Fibroblast of the aortic adventitia (primary cell): Measurements from ENCODE around the gene HSPA1B. TPM values are rescaled to one million over a fixed set of nuclear protein-coding genes. Genes with fewer than 3 reads are reported as not detected.
"Not testable (repeated sequence)": the region's sequence is repeated elsewhere in the genome, so short reads cannot be mapped to it uniquely, and the experiment has no call there.

ENCODE experiments used
- DNase-seq: peaks from one replicate; pipeline ENCODE4 v3.0.0-alpha.2; 2010; ENCODE audit warnings: low read depth
- H3K4me3 ChIP-seq: 2 replicates; pipeline ENCODE4 v1.5.1; 2011; ENCODE audit warnings: low read depth, mild to moderate bottlenecking, control low read depth, low read length, moderate library complexity
- total RNA-seq: library from RNA; depleted of rRNA; stranded (reverse); fragments of >200 nt; gene quantifications from 2 replicates; pipeline ENCODE4 v1.2.3, GENCODE V29; 2012; ENCODE audit warnings: low replicate concordance
- TF ChIP-seq, protein P1 (sequence below): IDR thresholded peaks from 2 replicates; pipeline ENCODE4 v1.5.1; 2011; ENCODE audit warnings: mild to moderate bottlenecking, low read length, control low read depth, inconsistent platforms; ENCODE audit not compliant: insufficient read depth

Gene HSPA1B
- total RNA-seq, 1 donor: 112 TPM

DNA sequence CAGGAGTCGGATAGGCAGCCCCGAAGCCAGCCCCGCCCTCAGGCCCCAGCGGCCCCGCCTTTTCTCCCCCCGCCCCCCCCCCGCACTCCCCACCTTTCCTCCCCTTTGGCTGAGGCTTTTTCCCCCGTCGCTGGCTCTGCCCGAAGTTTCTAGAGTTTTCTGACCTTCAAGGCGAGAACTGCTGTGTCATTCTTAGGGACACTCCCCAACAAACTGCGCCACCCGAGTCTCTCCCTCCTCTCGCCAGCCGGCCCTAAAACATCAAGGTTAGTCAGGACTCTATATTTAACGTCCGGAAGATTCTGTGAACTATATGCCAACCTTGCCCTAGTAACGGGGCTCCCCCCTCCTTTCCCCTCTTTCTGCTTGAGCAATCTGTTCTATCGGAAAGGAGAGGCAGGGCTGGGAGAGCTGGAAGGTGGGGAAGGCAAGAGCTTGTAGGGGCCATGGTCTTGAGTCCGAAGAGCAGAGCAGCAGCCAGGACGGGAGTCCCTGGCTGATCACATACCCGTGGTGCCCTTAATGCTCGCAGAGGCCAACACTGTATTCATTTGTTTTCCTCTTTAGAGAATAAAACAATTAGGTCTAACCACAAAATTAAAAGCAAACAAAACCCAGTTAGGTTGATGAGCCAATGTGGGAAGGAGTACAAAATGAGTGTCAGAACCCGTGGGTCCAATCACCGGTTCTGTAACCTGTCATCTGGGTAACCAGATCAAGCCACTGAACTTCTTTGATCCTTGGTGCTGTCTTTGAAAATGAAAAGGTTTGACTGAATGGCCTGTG is 5.3 kb upstream of the HSPA1B start:
- TF ChIP-seq, protein P1, sequence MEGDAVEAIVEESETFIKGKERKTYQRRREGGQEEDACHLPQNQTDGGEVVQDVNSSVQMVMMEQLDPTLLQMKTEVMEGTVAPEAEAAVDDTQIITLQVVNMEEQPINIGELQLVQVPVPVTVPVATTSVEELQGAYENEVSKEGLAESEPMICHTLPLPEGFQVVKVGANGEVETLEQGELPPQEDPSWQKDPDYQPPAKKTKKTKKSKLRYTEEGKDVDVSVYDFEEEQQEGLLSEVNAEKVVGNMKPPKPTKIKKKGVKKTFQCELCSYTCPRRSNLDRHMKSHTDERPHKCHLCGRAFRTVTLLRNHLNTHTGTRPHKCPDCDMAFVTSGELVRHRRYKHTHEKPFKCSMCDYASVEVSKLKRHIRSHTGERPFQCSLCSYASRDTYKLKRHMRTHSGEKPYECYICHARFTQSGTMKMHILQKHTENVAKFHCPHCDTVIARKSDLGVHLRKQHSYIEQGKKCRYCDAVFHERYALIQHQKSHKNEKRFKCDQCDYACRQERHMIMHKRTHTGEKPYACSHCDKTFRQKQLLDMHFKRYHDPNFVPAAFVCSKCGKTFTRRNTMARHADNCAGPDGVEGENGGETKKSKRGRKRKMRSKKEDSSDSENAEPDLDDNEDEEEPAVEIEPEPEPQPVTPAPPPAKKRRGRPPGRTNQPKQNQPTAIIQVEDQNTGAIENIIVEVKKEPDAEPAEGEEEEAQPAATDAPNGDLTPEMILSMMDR: no peak
- DNase-seq: peak; percentile 93
- H3K4me3 ChIP-seq: peak overlapping the region; percentile 68

DNA sequence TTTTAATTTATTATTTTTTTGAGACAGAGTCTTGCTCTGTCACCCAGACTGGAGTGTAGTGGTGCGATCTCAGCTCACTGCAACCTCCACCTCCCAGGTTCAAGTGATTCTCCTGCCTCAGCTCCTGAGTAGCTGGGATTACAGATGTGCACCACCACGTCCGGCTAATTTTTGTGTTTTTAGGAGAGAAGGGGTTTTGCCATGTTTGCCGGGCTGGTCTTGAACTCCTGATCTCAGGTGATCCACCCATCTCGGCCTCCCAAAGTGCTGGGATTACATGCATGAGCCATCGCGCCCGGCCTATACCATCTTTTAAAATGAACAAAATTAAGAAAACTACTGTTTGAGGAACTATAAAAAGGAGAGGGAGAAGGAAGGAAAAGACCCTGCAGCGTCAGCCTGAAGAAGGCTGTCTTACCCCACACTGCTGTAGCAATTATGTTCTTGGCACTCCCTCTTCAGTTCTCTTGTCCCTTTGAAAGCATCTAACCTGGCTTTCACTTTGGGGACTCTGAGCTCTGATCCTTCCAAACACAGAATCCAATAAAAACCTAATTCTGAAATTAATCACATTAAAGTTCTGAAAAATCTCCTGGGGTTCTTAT is 3.8 kb upstream of the HSPA1B start:
- not testable (repeated sequence) for DNase-seq, H3K4me3 ChIP-seq

DNA sequence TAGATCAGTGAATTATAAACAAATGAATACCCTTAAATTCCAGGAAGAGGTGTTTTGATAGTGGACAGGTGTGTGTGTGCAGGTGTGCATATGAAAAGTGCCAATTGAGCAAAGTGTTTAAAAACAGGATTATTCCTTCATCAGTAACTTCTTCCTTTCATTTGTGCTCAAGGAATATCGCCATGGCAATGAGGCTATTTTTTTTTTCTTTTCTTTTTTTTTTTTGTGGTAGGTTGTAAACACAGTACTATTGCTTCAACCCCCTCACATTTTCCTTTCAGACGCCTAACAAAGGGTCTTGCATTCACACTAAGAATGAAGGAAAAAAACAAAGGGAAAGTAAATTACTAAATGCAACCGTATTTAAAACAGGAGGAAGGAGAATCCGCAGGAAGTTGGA is 2.0 kb upstream of the HSPA1B start:
- TF ChIP-seq, protein P1: no peak
- DNase-seq: no peak
- H3K4me3 ChIP-seq: no peak overlapping the region

DNA sequence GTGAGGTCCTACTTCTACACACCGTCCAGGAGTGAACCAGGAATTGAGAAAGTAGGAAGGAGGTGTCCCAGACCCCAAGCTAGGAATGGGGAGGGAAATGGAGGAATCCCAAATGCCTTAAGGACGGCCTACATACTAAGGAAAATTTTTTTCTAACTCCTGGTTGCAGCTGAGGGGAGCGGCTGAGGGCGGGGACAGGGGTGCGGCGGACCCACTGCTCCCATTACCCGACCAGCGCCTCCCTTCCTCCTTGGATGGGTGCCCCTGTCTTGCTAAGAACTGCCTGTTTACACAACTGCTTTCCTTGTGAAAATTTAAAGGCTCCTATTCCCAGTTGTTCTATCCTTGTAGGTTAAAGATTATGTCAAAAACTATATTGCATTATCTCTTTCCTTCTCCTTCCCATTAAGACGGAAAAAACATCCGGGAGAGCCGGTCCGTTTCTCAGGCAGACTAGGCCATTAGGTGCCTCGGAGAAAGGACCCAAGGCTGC is 699 bp upstream of the HSPA1B start:
- DNase-seq: peak; percentile 96
- TF ChIP-seq, protein P1: no peak
- peak overlapping the region; percentile 69 for H3K4me3 ChIP-seq

DNA sequence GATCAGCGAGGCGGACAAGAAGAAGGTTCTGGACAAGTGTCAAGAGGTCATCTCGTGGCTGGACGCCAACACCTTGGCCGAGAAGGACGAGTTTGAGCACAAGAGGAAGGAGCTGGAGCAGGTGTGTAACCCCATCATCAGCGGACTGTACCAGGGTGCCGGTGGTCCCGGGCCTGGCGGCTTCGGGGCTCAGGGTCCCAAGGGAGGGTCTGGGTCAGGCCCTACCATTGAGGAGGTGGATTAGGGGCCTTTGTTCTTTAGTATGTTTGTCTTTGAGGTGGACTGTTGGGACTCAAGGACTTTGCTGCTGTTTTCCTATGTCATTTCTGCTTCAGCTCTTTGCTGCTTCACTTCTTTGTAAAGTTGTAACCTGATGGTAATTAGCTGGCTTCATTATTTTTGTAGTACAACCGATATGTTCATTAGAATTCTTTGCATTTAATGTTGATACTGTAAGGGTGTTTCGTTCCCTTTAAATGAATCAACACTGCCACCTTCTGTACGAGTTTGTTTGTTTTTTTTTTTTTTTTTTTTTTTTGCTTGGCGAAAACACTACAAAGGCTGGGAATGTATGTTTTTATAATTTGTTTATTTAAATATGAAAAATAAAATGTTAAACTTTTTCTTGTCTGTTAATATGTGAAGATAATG is 2.2 kb downstream of the HSPA1B start:
- peak; percentile 75 for DNase-seq
- peak overlapping the region; percentile 85 for H3K4me3 ChIP-seq
- TF ChIP-seq, protein P1: peak; percentile 31

DNA sequence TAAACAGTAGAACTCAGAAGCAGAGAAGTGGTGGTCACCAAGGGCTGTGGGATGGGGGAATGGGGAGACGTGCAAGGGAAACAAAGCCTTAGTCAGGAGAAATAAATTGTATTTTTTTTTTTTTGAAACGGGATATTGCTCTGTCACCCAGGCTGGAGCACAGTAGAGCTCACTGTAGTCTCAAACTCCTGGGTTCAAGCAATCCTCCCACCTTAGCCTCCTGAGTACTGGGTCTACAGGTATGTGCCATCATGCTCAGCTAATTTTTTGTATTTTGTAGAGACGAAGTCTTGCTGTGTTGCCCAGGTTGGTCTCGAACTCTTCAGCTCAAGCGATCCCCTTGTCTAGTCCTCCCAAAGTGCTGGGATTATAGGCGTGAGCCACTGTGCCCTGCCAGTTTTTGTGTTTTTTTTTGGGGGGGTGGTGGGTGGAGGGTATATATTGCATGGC is 3.4 kb downstream of the HSPA1B start:
- peak overlapping the region; percentile 85 for H3K4me3 ChIP-seq
- DNase-seq: no peak
- TF ChIP-seq, protein P1: no peak
